Limb (tissue), 2 donors: Measurements from ENCODE around the gene ZNF841.
A peak's percentile ranks its signal among the peaks of the same experiment; 100 is the strongest.
"Not testable (repeated sequence)": the region's sequence is repeated elsewhere in the genome, so short reads cannot be mapped to it uniquely, and the experiment has no call there.

Source experiments
- DNase-seq, 2 donors: peaks; one replicate each; pipeline ENCODE4 v3.0.0-alpha.2; 2016; ENCODE audit errors: extremely low spot score in 2 of 2

Gene ZNF841

GRCh38 chr19:52095172-52096014 lies at the start of gene ZNF841:
Gene ZNF841, minus strand, starts transcription at chr19:52095765. Its CDS starts 10,964 bp downstream, at chr19:52084801.
- peak; percentile 93 to 94 for DNase-seq

GRCh38 chr19:52142001-52142595 lies 46.5 kb upstream of the ZNF841 start:
- no peak for DNase-seq

GRCh38 chr19:52141203-52141602 lies 45.6 kb upstream of the ZNF841 start:
- no peak for DNase-seq

- no peak for DNase-seq
Measured at GRCh38 chr19:52140032-52140710, 44.6 kb upstream of the ZNF841 start.

GRCh38 chr19:52139252-52140031 lies 43.9 kb upstream of the ZNF841 start, which contains the start of gene ZNF616:
Gene ZNF616, minus strand, starts transcription at chr19:52139938. Its CDS starts 9,426 bp downstream, at chr19:52130512.
- DNase-seq = peak; percentile 97 to 98

GRCh38 chr19:52138983-52139251 lies 43.4 kb upstream of the ZNF841 start:
- no peak for DNase-seq

- peak; percentile 41 to 73 for DNase-seq
Measured at GRCh38 chr19:52138278-52138982, 42.9 kb upstream of the ZNF841 start.

- no peak for DNase-seq
Measured at GRCh38 chr19:52120286-52120685, 24.7 kb upstream of the ZNF841 start.

GRCh38 chr19:52115526-52116053 lies 20.0 kb upstream of the ZNF841 start:
- DNase-seq = no peak

- no peak for DNase-seq
Measured at GRCh38 chr19:52114691-52115090, 19.1 kb upstream of the ZNF841 start.

GRCh38 chr19:52112624-52113023 lies 17.1 kb upstream of the ZNF841 start:
- DNase-seq = no peak

- no peak for DNase-seq
Measured at GRCh38 chr19:52110780-52111179, 15.2 kb upstream of the ZNF841 start.

- no peak for DNase-seq
Measured at GRCh38 chr19:52102782-52103181, 7.2 kb upstream of the ZNF841 start.

GRCh38 chr19:52101866-52102562 lies 6.4 kb upstream of the ZNF841 start:
- DNase-seq = no peak

GRCh38 chr19:52099497-52100138 lies 4.1 kb upstream of the ZNF841 start:
- DNase-seq = no peak

GRCh38 chr19:52096416-52096815 lies 851 bp upstream of the ZNF841 start:
- DNase-seq = not testable (repeated sequence)

GRCh38 chr19:52094526-52095130 lies 937 bp downstream of the ZNF841 start:
- no peak for DNase-seq

GRCh38 chr19:52086481-52086880 lies 9.1 kb downstream of the ZNF841 start:
- no peak for DNase-seq

GRCh38 chr19:52070496-52070895 lies 25.1 kb downstream of the ZNF841 start:
- DNase-seq = no peak
